SW 1271 (cell line): ENCODE data around the gene CLEC4M.
"Not testable (repeated sequence)": the region's sequence is repeated elsewhere in the genome, so short reads cannot be mapped to it uniquely, and the experiment has no call there.

Source experiments
- DNase-seq, 2 experiments: peaks; one replicate each; lab custom pipeline; 2025; lab: John Stamatoyannopoulos, UW

The CLEC4M gene

GRCh38 chr19:7773841-7774240 lies 10.8 kb downstream of the CLEC4M start:
- no peak for DNase-seq

- no peak for DNase-seq
Measured at GRCh38 chr19:7775761-7776160, 12.7 kb downstream of the CLEC4M start.

- DNase-seq, result no peak
Measured at GRCh38 chr19:7778081-7778480, 15.0 kb downstream of the CLEC4M start.

- DNase-seq, result no peak
Measured at GRCh38 chr19:7779631-7780486, 16.8 kb downstream of the CLEC4M start.

- no peak for DNase-seq
Measured at GRCh38 chr19:7781157-7781556, 18.1 kb downstream of the CLEC4M start.

GRCh38 chr19:7783991-7784423 lies 21.0 kb downstream of the CLEC4M start:
- DNase-seq, result peak in 1 of 2 experiments; percentile 24

GRCh38 chr19:7784856-7785255 lies 21.8 kb downstream of the CLEC4M start:
- no peak for DNase-seq

- DNase-seq, result no peak
Measured at GRCh38 chr19:7787141-7787540, 24.1 kb downstream of the CLEC4M start.

DNA sequence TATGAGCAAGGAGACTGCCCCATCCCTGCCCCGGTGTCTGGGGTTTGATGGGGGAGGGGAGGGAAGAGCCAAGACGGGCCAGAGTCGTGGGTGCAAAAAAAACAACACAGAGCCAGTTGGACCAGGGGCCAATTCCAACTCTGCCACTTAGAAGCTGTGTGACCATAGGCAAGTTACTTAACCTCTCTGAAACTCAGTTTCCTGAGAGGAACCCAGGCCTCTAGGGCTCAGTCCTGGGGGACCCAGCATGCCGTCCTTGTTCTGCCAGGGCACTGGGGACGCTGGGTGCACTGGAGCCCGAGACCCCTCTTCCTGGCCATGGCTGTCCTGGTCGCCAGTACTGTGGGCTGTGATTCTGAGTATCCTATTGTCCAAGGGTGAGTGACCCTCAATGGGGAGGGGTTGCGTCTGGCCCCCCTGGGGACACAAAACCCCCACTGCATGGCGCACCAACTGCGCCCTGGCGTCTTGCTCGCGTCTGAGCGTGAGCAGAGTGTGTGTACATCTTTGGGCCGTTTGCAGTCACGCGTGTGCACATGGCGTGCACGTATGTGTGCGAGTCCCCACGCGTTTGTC lies 24.6 kb downstream of the CLEC4M start:
- DNase-seq, result no peak

DNA sequence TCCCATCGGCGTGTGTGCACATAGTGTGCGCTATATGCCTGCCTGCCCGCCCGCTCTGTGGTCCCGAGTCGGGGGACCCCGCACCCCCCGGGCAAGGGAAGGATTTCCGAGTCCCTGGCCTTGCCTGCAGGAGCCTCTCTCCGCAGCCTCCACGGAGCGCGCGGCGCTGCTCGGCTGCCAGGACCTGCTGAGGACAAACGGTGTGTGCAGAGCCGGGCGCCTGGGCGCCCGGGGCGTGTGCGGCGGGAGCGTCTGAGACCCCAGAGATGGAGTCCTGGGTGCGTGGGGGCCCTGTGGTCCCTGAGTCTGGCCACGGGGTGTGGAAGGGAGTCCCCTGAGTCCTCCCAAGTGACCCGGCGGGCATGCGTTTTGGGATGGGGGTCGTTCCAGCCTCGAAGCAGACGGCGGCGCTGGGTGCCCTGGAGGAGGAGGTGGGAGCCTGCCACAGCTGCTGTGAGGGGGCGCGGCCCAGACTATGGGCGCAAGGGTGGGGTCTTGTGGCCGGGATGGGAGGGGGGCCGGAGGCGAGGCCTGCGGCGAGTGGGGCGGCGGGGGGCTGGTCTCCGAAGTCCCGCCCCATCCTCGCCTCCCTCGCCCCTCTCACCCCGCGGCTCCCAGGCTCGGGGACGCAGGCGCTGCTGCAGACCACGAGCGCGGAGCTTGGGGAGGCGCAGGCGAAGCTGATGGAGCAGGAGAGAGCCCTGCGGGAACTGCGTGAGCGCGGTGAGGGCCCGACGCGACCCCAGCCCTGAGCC lies 25.3 kb downstream of the CLEC4M start:
- no peak for DNase-seq

DNA sequence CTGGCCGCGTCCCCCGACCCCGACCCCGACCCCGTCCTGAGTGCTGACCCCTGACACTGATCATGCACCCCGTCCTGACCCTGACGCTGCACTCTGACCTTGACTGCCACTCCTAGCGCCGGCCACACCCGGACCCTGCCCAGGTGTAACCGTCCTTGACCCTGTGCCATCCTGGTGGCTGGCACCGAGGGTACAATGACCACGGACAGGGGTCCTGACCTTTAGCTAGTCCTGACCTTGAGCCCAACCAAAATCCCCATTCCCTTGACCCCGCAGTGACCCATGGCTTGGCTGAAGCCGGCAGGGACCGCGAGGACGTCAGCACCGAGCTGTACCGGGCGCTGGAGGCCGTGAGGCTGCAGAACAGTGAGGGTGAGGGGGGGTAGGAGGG lies 25.9 kb downstream of the CLEC4M start:
- no peak for DNase-seq

DNA sequence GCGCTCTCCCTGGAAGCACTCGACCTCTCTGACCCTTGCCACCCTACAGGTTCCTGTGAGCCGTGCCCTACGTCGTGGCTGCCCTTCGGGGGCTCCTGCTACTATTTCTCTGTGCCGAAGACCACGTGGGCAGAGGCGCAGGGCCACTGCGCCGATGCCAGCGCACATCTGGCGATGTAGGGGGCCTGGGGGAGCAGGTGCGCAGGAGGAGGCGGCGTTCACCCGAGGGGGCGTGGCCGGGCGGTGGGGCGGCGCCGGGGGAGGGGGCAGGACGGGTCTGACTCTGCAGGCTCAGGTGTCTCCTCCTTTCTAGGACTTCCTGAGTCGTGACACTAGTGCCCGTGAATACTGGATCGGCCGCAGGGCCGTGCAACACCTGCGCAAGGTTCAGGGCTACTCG lies 26.4 kb downstream of the CLEC4M start:
- no peak for DNase-seq

DNA sequence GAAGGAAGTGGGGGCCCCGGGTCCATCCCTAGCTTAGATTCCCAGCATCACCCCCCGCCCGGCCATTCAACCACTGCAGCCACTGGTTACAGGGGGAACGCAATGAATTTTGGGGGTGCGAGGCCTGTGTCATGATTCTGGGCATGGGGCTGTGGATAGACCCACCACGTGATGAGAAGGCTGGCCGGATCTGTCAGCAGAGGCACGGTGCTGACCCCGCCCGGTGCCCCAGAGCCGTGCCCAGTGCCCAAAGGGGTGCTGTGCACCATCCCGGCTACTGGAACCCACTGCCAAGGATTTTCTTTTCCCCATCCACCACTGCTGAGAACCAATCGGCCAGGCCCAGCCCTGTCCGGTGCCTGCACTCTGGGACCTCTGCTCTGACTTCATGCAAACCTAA lies 27.4 kb downstream of the CLEC4M start:
- no peak for DNase-seq

DNA sequence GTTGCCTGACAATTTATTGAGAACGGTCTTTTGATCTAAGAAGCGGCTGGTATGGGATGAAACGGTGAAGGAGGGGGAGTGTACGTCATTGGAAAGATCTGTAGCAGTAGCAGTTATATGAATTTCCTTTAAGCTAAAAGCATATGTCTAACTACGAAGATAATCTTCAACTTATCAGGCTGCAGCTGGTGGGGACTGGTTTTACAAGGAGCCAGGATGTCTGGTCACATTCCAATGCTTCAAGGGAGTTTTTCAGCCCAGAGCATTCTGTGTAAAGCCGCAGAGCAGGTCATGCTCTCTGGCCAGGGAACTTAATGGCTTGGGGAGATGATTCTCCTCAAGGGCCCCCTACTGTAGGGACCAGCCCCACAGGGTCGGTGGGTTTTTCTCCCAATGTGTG lies 29.2 kb downstream of the CLEC4M start:
- DNase-seq, result no peak

- DNase-seq, result not testable (repeated sequence)
Measured at GRCh38 chr19:7792701-7793100, 29.7 kb downstream of the CLEC4M start.

DNA sequence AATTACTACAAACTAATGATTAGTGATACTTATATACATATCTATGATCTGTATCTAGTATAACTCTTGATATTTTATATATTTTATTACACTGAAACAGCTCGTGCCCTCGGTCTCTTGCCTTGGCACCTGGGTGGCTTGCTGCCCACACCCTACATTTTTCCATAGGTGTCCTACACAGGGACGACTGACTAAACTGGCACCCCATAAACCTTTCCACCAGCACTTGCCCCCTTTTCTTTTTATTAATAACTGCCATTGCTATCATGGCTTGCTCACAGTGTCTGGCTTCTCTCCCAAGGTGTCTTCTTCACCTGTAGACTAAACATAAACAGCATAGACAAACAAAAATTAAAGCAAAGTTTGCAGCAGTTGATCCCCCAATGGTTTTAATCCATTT lies 30.4 kb downstream of the CLEC4M start:
- DNase-seq, result no peak

DNA sequence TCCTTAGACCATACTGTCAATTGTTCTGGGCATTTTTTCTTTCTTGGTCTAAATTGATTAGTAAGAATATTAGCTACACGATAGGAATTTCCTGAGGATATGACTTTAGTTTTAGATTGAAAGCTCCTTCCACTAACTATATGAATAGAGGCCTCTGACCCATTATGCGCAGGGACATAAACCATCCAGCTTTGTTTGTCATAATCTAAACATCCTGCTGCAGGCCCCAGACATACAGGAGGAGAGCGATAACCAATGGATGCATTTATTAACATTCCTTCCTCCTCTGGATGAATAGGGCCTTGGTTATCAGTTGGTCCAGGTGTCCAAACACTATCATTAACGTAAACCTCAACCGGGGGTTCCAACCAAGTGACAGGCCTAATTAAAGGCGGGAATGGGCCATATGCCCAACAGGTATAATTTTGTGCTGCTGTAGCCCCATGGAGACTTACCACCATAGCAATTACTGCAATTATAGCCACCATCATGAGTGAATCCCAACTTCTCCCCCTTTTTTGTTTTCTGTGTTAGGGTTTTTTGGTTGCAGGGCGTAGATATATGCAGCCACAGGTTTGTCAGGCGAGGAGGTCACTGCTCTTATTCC lies 32.6 kb downstream of the CLEC4M start:
- DNase-seq, result no peak

DNA sequence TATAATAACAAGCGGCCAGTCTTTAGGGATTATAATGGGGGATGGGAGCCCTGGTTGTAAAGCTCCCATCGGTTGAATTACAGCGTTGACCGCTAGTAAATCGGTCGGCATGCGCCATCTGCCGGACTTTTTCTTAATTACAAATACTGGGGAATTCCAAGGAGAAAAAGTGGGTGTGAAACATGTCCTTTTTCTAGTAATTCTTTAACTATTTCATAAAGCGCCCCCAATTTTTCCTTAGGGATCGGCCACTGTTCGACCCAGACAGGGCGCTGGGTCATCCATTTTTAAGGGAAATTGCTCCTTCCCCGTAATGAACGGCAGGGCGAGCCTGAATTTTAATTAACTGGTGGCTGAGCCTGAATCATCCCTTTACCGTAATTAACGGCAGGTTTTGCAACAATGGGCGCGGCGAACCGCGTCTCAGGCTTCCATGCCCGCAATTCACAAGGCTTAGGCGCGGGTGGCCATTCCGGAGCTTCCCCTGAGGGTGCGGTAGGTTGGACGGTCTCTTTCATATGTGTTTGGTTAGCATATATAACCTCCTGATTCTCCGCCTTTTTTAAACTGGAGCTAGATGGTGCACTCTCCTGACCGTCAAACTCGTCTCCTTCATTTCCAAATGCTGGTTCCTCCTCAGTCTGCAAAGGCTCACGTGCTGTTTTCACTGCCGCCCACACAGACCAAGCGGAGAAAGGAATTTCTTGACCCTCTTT lies 36.8 kb downstream of the CLEC4M start:
- DNase-seq, result peak in 1 of 2 experiments; percentile 48

- DNase-seq, result no peak
Measured at GRCh38 chr19:7801020-7801570, 38.1 kb downstream of the CLEC4M start.

GRCh38 chr19:7806234-7806633 lies 43.2 kb downstream of the CLEC4M start:
- no peak for DNase-seq

GRCh38 chr19:7806876-7807275 lies 43.8 kb downstream of the CLEC4M start:
- no peak for DNase-seq

- no peak for DNase-seq
Measured at GRCh38 chr19:7808108-7808507, 45.1 kb downstream of the CLEC4M start.
